IPS-18c (cell line): ENCODE data around the gene WWP2.
"Not testable (repeated sequence)": the region's sequence is repeated elsewhere in the genome, so short reads cannot be mapped to it uniquely, and the experiment has no call there.

ENCODE experiments used
- H3K4me3 ChIP-seq: 2 replicates; pipeline ENCODE4 v1.7.0; 2013; ENCODE audit warnings: low read depth, mild to moderate bottlenecking, low read length, moderate library complexity; ENCODE audit not compliant: insufficient read depth
- H3K9me3 ChIP-seq: one replicate; pipeline ENCODE4 v1.6.1; 2013; ENCODE audit warnings: mild to moderate bottlenecking, low read length, moderate library complexity; ENCODE audit not compliant: control insufficient read depth, insufficient read depth

The WWP2 gene

DNA sequence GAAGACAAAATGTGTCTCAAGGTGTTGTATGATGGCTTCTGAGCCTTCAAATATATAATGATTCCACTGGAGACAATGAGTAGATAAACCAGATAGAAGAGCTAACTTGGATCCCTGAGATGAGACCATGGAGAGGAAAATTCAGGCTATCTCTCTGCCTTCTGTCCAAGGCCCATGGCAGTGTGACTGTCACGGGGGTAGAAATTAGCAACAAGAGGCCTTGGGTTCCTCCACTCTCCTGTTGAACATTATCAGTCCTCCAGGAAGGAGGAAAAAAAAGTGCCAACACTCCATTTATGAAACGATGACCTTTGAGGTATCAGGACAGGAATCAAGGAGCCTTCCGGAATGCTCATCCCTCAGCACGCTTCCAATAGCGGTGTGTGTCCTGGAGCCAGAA, 75.2 kb downstream of the WWP2 start:
- Histone ChIP-seq H3K9me3 (no peaks in the 10 kb centered on the region), H3K4me3 (no peak overlapping the region)

DNA sequence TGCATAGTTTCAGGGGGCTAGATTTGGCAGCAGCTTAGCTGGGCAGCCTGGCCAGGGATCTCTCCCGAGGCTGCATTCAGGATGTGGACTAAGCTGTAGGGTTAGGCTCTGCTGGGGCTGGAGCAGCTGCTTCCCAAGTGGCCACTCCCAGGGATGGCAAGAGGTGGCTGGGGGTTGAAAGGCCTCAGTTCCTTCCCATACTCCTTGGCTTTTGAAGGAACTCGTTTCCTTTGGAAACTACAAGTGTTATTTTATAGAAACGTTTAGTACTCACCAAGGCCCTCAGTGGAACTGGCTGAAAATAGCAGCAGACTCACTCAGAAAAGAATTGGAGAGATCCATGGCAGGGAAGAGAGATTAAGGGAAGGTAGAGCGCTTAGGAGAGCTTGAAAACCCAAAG, 76.4 kb downstream of the WWP2 start:
- H3K9me3 ChIP-seq, result no peaks in the 10 kb centered on the region
- H3K4me3 ChIP-seq, result no peak overlapping the region

DNA sequence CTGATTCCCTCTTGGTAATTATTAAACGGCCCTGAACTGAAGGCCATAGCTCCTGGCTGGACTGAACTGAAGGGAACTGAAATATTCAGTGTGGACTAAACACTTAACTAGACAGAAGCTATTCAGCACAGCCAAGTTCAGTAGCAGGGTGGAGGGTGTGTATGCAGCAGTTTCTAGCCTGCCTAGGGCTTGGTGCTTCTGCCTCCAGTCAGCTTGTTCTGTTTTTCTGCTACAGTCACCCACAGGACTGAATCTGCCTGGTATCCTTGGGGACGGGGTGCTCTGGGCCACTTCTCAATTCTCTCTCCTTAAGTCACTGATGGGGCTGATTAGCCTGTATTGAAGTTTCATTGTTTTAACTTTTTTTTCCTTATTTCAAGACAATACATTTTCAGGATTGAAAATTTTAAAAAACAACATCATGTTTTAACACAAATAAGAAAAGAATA, 77.1 kb downstream of the WWP2 start:
- H3K9me3 ChIP-seq, result no peaks in the 10 kb centered on the region
- H3K4me3 ChIP-seq, result no peak overlapping the region

GRCh38 chr16:69839798-69840409, 77.8 kb downstream of the WWP2 start:
- no peaks in the 10 kb centered on the region for H3K9me3 ChIP-seq
- no peak overlapping the region for H3K4me3 ChIP-seq

- Histone ChIP-seq H3K4me3 (no peak overlapping the region), H3K9me3 (no peaks in the 10 kb centered on the region)
These were observed 78.8 kb downstream of the WWP2 start for GRCh38 chr16:69840975-69841374.

DNA sequence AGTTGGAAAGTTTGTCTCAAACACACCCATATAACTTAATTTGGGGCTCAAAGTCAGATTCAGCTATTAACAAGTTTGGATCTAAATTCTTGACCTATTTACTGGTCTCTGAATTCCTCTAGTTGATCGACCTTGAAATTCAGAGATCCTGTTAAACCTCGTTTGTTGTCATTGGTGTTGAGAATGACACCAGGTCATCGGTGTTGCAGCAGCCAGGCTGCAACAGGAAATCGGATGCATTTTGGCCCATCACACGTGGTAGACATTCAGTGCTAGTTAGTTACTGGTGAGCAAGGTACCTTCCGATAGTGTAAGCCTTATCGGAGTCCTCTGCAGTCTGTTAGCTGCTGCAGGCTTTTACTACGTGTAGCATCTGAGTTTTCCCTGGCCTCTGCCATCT, 82.3 kb downstream of the WWP2 start:
- Histone ChIP-seq H3K9me3 (no peaks in the 10 kb centered on the region), H3K4me3 (no peak overlapping the region)

GRCh38 chr16:69845181-69845580, 83.0 kb downstream of the WWP2 start:
- no peak overlapping the region for H3K4me3 ChIP-seq
- no peaks in the 10 kb centered on the region for H3K9me3 ChIP-seq

DNA sequence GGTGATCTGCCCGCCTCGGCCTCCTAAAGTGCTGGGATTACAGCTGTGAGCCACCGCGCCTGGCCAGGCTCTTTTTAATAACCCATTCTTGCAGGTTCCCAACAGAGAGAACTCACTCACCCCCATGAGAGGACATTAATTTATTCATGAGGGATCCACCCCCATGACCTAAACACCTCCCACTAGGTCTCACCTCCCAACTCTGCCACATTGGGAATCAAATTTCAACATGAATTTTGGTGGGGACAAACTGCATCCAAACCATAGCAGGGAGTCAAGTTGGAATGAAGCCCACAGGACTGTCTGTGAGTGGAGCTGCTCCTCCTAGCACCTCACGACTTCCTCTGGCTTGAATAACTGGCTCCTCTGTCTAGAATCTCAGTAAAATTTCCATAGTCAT, 85.5 kb downstream of the WWP2 start:
- H3K4me3 ChIP-seq, result no peak overlapping the region
- no peaks in the 10 kb centered on the region for H3K9me3 ChIP-seq

DNA sequence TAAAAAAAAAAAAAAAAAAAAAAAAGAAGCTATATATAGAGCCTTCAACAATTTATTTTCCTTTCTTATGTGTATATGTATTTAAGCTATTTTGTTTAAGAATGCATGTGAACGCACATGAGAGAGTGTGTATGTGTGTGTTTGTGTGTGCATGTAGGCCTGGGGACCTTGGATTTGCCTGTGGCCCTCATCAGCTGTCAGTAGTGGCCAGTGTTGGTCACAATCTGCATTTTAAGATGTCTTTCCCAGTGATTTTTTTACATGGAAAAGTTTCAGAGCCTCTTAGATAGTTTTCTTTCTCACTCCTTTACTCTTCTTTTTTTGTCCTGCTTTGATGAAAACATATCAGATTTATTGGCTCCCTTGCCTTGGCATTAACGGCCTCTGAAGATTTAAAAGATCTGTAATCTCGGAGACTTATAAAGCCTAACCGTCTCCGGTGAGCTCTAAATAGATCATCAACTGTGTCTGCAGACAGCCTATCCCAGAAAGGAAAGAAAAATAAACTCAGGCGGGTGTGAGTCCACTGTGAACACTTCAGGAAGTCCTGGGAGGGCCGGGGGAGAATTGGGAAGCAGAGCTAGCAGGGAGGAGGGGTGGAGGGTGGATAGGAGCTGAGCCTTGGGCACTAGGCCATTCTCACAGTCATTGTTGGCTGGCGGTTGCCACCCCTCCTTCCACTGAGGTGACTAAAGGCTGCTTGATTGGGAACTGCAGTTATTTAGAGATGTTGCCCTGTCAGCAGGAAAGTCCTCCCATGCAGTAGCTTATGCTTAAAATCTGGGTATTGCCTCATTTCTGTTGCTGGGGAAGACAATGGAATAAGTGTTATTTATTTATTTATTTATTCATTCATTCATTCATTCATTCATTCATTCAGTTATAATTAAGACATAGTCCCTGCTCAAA, 86.8 kb downstream of the WWP2 start:
- Histone ChIP-seq H3K9me3 (no peaks in the 10 kb centered on the region), H3K4me3 (no peak overlapping the region)

DNA sequence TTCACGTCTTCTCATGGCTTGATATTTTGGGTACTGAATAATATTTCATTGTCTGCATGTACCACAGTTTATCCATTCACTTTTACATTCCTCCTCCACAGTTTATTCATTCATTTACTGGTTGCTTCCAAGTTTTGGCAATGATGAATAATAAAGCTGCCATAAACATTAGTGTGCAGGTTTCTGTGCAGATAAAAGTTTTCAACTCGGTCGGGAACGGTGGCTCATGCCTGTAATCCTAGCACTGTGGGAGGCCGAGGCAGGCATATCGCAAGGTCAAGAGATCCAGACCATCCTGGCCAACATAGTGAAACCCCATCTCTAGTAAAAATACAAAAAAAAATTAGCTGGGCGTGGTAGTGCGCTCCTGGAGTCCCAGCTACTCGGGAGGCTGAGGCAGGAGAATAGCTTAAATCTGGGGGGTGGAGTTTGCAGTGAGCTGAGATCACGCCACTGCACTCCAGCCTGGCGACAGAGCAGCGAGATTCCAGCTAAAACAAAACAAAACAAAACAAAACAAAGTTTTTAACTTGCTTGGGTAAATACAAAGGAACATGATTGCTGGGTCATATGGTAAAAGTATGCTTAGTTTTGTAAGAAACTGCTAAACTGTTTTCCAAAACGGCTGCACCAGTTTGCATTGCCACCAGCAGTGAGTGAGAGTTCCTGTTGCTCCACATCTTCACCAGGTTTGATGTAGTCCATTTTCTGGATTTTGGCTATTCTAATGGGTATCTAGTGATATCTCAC, 89.5 kb downstream of the WWP2 start:
- H3K9me3 ChIP-seq, result no peaks in the 10 kb centered on the region

DNA sequence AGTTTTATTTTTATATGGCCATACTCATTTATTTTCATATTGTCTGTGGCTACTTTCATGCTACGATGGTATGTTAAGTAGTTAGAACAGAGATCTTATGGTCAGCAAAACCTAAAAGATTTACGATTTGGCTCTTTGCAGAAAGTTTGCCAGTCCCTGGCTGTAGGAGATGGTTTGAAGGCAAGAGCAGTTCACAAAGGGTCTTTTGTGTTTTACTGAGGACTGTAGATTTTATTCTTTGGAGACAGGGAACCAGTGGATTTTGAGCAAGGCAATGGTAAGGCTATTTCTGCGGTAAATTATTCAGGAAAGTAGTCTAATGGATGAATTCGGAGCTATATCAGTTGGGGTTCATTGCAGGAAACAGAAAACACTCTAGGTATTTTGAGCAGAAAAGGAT, 90.7 kb downstream of the WWP2 start:
- Histone ChIP-seq H3K9me3 (no peaks in the 10 kb centered on the region), H3K4me3 (no peak overlapping the region)

More for the DNA sequence above, 89.5 kb downstream of the WWP2 start:
- H3K4me3 ChIP-seq, result no peak overlapping the region

DNA sequence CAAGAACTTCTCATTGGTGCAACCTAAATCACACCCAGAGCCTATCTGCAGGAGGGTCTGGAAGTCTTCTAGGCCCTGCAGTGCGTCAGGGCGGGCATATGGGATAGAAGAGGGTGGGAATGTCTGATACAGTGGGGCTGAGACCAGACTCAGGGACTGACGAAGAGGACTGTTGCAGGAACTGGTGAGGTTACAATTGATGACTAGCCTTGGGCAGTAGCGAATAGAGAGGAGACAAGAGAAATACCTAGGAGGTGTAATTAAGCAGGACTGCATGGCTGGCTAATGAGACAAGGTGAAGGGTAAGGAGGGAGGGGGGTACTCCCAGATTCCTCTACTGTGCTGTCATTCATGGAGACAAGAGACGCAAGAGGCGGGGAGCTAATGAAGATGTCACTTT, 91.3 kb downstream of the WWP2 start:
- Histone ChIP-seq H3K4me3 (no peak overlapping the region), H3K9me3 (no peaks in the 10 kb centered on the region)

- H3K4me3 ChIP-seq, H3K9me3 ChIP-seq: not testable (repeated sequence)
These were observed 92.6 kb downstream of the WWP2 start for GRCh38 chr16:69854776-69855175.

DNA sequence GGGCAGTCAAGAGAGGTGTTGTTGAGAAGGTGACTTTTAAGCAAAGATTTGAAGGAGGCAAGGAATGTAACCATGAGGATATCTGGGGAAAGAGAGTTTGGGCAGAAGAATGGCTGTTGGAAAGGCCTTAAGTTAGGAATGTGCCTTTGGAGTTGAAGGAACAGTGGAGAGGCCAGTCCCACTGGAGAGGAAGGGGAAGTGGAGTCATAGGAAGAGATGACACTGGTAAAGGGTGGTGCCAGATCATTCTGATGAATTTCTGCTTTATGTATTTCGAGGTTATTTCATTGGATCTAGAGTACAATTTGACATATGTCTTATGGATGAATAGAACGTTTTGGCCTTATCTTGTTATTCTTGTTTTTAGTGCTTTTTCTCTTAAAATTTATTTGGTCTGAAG, 93.5 kb downstream of the WWP2 start:
- H3K9me3 ChIP-seq, result no peaks in the 10 kb centered on the region
- H3K4me3 ChIP-seq, result no peak overlapping the region

- H3K9me3 ChIP-seq, result no peaks in the 10 kb centered on the region
- H3K4me3 ChIP-seq, result no peak overlapping the region
These were observed 96.3 kb downstream of the WWP2 start for GRCh38 chr16:69858191-69859104.

DNA sequence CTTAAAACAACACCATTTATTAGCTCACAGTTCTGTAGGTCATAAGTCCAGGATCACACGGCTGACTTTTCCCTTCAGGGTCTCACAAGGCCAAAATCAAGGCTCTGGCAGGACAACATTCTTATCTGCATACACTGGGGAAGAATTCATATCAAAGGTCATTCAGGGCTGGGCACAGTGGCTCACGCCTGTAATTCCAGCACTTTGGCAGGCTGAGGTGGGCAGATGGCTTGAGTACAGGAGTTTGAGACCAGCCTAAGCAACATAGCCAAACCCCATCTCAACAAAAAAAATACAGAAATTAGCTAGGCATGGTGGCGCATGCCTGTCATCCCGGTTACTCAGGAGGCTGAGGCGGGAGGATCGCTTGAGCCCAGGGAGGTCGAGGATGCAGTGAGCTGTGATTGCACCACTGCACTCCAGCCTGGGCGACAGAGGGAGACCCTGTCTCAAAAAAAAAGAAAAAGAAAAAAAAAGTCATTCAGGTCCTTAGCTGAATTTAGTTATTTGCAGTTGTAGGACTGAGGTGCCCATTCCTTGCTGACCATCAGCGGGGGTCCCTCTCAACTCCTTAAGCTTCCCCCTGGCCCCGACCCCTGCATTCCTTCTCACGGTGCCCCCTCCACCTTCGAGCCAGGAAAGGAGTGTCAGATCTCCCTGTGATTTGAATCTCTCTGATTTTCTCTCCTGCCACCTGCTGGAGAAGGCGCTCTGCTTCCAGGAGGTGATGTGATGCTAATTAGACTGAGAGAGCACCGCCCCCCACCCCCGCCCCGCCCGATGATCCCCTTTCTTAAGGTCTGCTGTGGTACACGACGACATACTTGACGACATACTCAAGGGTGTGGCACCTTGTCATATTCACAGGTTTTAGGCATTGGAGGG, 97.2 kb downstream of the WWP2 start:
- H3K4me3 ChIP-seq, result no peak overlapping the region
- no peaks in the 10 kb centered on the region for H3K9me3 ChIP-seq
